HFFc6 (cell line): ENCODE results near the gene SLC11A2. TPM values are rescaled to one million over a fixed set of nuclear protein-coding genes. Genes with fewer than 3 reads are reported as not detected.

Source experiments
- DNase-seq: peaks from one replicate; pipeline ENCODE4 v3.0.0-alpha.2; 2018
- H3K27ac Mint-ChIP-seq: 2 replicates; pipeline ENCODE4 v1.8.0; 2020; ENCODE audit warnings: mild to moderate bottlenecking, mixed read lengths
- H3K27me3 Mint-ChIP-seq: 2 replicates; pipeline ENCODE4 v1.8.0; 2021; ENCODE audit warnings: mild to moderate bottlenecking, moderate library complexity, mixed read lengths; ENCODE audit not compliant: insufficient read depth
- H3K36me3 Mint-ChIP-seq: 2 replicates; pipeline ENCODE4 v1.8.0; 2021; ENCODE audit warnings: low read depth, mixed read lengths
- H3K4me1 Mint-ChIP-seq: 2 replicates; pipeline ENCODE4 v1.8.0; 2020; ENCODE audit warnings: low read depth, mixed read lengths
- H3K4me3 Mint-ChIP-seq: 2 replicates; pipeline ENCODE4 v1.8.0; 2020; ENCODE audit warnings: mild to moderate bottlenecking, moderate library complexity, mixed read lengths
- H3K9me3 Mint-ChIP-seq: 2 replicates; pipeline ENCODE4 v1.8.0; 2020; ENCODE audit warnings: mild to moderate bottlenecking, mixed read lengths
- total RNA-seq, 6 experiments: library from RNA; stranded (reverse); fragmentation: NEBNext Ultra II Directional; extraction: Animal tissue kit (Norgen Biotek cat#: 25700); gene quantifications; 2 replicates in 1 of 6; 3 replicates in 5 of 6; pipeline ENCODE4 v1.2.3, GENCODE V29; 2021
- TF ChIP-seq, protein P1 (sequence below): fragments of 200-600 bp; sonication (generic); IDR thresholded peaks from 2 replicates; pipeline ENCODE4 v1.5.0; 2021; ENCODE audit warnings: antibody characterized with exemption, mild to moderate bottlenecking

The SLC11A2 gene
- total RNA-seq, 6 experiments from 2014 or later = 32.0 to 37.4 (median 34.0) TPM

DNA sequence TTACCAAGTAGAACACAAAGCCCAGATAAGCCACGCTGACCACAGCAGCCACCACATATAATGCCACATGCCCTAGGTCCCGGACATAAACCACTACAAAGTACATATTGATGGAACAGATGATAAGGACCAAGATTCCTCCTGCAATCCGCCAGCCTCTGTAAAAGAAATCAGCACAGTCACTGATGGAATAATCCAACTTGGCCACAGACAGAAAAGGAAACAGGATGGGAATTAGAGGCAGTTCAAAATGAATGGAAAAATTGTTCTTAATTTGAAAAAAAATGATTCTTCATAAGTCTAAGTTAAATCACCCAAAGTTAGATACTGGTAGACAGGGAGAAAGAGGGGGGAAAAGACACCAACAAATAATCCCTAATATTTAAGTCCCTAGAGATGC, 35.4 kb downstream of the SLC11A2 start:
- no peak for DNase-seq
- Mint-ChIP-seq H3K9me3 (no peaks in the 10 kb centered on the region), H3K27me3 (peaks cover 3% of the 10 kb centered on the region; the same call in 1 of the 2 replicates), H3K36me3 (peaks cover 25% of the 10 kb centered on the region), H3K27ac (no peak overlapping the region), H3K4me1 (peaks cover 28% of the 10 kb centered on the region), H3K4me3 (no peak overlapping the region)
- TF ChIP-seq, protein P1, sequence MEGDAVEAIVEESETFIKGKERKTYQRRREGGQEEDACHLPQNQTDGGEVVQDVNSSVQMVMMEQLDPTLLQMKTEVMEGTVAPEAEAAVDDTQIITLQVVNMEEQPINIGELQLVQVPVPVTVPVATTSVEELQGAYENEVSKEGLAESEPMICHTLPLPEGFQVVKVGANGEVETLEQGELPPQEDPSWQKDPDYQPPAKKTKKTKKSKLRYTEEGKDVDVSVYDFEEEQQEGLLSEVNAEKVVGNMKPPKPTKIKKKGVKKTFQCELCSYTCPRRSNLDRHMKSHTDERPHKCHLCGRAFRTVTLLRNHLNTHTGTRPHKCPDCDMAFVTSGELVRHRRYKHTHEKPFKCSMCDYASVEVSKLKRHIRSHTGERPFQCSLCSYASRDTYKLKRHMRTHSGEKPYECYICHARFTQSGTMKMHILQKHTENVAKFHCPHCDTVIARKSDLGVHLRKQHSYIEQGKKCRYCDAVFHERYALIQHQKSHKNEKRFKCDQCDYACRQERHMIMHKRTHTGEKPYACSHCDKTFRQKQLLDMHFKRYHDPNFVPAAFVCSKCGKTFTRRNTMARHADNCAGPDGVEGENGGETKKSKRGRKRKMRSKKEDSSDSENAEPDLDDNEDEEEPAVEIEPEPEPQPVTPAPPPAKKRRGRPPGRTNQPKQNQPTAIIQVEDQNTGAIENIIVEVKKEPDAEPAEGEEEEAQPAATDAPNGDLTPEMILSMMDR = no peak

DNA sequence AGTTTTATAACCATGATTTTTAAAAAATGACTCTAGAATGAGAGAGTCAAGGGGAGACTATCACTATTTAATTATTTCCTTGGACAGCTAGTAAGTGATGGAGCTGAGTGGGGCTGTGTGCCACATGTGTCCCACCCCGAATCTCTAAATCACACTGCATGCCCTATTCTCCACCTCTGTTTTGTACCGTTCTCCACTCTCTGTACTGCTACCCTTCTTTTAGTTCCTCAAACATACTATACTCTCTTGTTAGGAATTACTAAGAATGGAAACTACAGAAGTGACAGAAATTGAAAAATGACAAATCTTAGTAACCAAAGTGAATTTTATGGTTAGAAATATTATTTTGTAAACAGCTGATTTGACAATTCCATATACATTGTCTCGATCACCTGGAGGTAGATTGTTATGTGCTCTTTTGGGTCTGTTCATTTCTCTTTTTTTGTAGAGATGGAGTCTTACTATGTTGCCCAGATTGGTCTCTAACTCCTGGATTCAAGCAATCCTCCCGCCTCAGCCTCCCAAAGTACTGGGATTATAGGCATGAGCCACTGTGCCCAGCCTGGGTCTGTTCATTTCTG, 35.9 kb downstream of the SLC11A2 start:
- H3K4me1 Mint-ChIP-seq = peaks cover 34% of the 10 kb centered on the region

DNA sequence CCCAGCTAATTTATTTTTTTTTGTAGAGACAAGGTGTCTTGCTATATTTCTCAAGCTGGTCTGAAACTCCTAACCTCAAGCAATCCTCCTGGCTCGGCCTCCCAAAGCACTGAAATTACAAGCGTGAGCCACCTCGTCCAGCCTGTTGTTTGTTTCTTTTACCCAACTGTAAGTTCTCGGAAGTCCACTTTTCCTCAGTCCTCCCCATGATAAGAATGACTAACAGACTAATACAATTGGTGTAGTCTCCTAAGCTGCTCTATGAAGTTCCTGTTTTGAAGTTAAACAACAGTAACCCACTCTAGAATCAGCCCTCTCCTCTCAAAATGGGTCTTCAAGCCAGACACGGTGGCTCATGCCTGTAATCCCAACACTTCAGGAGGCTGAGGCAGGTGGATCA, 37.3 kb downstream of the SLC11A2 start:
- H3K27ac Mint-ChIP-seq = peak overlapping the region; percentile 2
- H3K36me3 Mint-ChIP-seq = peaks cover 16% of the 10 kb centered on the region
- H3K4me1 Mint-ChIP-seq = peaks cover 46% of the 10 kb centered on the region
- DNase-seq = no peak
- TF ChIP-seq, protein P1 = no peak
- H3K4me3 Mint-ChIP-seq = no peak overlapping the region
- H3K27me3 Mint-ChIP-seq = peaks cover 3% of the 10 kb centered on the region; the same call in 1 of the 2 replicates
- no peaks in the 10 kb centered on the region for H3K9me3 Mint-ChIP-seq

More for the DNA sequence above, 35.9 kb downstream of the SLC11A2 start:
- Mint-ChIP-seq H3K36me3 (peaks cover 25% of the 10 kb centered on the region), H3K9me3 (no peaks in the 10 kb centered on the region), H3K27ac (no peak overlapping the region), H3K27me3 (peaks cover 3% of the 10 kb centered on the region; the same call in 1 of the 2 replicates), H3K4me3 (no peak overlapping the region)
- DNase-seq = no peak
- TF ChIP-seq, protein P1 = no peak

DNA sequence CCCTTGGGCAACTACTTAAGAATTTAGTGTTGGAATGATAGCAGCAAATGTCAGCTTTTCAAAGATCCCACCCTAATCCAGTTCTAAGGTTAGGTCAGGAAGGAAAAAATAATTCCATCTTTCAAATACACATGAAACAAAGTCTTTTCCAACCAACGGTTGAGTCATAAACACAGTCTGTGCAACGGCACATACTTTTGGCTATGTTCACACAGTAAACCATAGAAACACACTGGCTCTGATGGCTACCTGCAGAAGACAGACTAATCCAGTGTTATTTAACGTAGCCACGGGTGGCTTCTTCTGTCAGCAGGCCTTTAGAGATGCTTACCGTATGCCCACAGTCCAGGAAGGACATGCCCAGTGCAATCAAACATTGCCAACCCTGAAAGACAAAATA, 38.1 kb downstream of the SLC11A2 start:
- no peak overlapping the region for H3K4me3 Mint-ChIP-seq

DNA sequence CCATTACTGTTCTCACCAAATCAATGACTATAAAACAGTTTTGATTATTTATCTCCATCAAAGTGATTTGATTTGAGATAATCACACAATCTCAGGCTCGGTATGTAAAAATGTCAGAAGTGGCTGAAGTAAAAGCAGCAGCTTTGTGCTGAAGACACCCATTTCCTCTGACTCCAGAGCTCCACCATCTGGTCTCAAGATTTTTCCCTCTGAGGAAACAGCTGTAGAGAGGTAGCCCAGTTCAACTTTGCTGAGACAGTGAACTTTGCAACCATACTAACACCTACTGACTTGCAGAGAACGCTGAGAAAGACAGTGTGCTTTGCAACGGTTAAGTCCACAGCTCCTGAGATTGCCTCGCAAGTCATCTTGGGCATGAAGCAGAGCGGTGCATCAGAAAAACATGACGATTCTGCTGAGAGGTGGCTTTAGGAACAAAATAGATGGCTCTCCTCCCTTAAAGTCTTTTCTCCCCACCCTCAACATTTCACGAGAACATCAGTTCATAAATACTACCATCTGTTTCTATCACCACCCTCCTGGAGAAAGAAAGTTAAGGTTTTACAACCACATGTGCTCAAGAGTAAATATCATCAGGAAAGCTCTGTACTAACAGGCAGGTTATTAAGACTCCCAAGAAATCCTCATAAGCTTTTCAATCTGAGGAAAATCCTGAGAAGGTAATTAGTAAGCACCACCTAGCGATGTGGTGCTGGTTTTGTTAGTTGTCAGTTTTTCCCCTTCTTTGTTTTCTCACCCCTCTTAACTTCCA, 39.0 kb downstream of the SLC11A2 start:
- Mint-ChIP-seq H3K9me3 (no peaks in the 10 kb centered on the region), H3K4me3 (no peak overlapping the region), H3K27ac (peak overlapping the region; percentile 15; the same call in 1 of the 2 replicates), H3K4me1 (peaks cover 46% of the 10 kb centered on the region), H3K27me3 (peaks cover 3% of the 10 kb centered on the region; the same call in 1 of the 2 replicates), H3K36me3 (peaks cover 14% of the 10 kb centered on the region)
- TF ChIP-seq, protein P1 = peak; percentile 72
- DNase-seq = peak; percentile 61

More for the DNA sequence above, 38.1 kb downstream of the SLC11A2 start:
- peaks cover 16% of the 10 kb centered on the region for H3K36me3 Mint-ChIP-seq
- peak; percentile 33 for DNase-seq
- TF ChIP-seq, protein P1 = no peak
- peak overlapping the region; percentile 76 for H3K27ac Mint-ChIP-seq
- no peaks in the 10 kb centered on the region for H3K9me3 Mint-ChIP-seq
- H3K27me3 Mint-ChIP-seq = peaks cover 3% of the 10 kb centered on the region; the same call in 1 of the 2 replicates
- H3K4me1 Mint-ChIP-seq = peaks cover 46% of the 10 kb centered on the region
